ENCODE data around the gene DIDO1.

DIDO1 gene

DNA sequence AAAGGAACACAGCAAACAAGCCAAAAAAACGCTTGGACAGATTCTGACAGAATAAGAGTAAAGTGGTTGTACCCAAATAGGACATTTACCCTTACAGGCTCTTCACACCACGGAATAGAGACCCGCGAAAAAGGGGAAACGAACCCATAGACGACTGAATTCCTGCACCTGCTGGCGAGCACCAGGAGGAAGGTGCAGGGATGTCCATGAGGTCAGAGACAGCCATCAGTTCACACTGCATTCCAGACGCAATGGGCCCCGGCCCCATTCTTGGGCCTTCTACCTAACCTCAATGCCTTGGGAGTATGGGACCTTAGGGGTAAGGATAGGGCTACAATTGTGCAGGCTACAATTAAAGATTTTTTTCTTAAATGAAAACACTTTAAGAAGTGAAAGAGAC is 5.2 kb upstream of the DIDO1 start:
- Histone ChIP-seq H3K4me2 (ENCODE audit: low read depth, low read length) (no peak overlapping the region), H3K27ac (ENCODE audit: low read length) (no peak overlapping the region), H3K4me3 (ENCODE audit: low read length) (no peak overlapping the region), H3K9ac (ENCODE audit: low read length) (no peak overlapping the region), H3K9me2 (replicated peaks; ENCODE audit: insufficient read depth, low read length) (no peaks in the 10 kb centered on the region), H4K20me1 (ENCODE audit: insufficient read depth, low read length) (peaks cover 15% of the 10 kb centered on the region; the same call in 1 of the 2 replicates), H3K27me3 (replicated peaks; ENCODE audit: insufficient read depth, low read length) (no peaks in the 10 kb centered on the region), H3K4me1 (ENCODE audit: low read length) (0 out of 2 replicates have a peak, but pooled peaks cover 13% of the 10 kb centered on the region), H3K36me3 (replicated peaks; ENCODE audit: insufficient read depth, low read length) (no peaks in the 10 kb centered on the region; the same call in 1 of the 2 replicates), H3K79me2 (ENCODE audit: low read length) (peaks cover 99% of the 10 kb centered on the region), H3F3A (ENCODE audit: insufficient read depth, low read length) (no peaks in the 10 kb centered on the region), H2AFZ (ENCODE audit: low read length) (no peak overlapping the region), H3K9me3 (replicated peaks; ENCODE audit: insufficient read depth, low read length) (no peaks in the 10 kb centered on the region)
- TF ChIP-seq EZH2 (optimal IDR thresholded peaks at IDR 0.05; ENCODE audit: low read depth, low read length): no peak
- TF ChIP-seq, protein P1, sequence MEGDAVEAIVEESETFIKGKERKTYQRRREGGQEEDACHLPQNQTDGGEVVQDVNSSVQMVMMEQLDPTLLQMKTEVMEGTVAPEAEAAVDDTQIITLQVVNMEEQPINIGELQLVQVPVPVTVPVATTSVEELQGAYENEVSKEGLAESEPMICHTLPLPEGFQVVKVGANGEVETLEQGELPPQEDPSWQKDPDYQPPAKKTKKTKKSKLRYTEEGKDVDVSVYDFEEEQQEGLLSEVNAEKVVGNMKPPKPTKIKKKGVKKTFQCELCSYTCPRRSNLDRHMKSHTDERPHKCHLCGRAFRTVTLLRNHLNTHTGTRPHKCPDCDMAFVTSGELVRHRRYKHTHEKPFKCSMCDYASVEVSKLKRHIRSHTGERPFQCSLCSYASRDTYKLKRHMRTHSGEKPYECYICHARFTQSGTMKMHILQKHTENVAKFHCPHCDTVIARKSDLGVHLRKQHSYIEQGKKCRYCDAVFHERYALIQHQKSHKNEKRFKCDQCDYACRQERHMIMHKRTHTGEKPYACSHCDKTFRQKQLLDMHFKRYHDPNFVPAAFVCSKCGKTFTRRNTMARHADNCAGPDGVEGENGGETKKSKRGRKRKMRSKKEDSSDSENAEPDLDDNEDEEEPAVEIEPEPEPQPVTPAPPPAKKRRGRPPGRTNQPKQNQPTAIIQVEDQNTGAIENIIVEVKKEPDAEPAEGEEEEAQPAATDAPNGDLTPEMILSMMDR (IDR thresholded peaks at IDR 0.05; ENCODE audit: low read length): no peak
- no peak for TF ChIP-seq EZH2phosphoT487 (IDR thresholded peaks at IDR 0.05; ENCODE audit: low read length)
- DNase-seq: no peak

DNA sequence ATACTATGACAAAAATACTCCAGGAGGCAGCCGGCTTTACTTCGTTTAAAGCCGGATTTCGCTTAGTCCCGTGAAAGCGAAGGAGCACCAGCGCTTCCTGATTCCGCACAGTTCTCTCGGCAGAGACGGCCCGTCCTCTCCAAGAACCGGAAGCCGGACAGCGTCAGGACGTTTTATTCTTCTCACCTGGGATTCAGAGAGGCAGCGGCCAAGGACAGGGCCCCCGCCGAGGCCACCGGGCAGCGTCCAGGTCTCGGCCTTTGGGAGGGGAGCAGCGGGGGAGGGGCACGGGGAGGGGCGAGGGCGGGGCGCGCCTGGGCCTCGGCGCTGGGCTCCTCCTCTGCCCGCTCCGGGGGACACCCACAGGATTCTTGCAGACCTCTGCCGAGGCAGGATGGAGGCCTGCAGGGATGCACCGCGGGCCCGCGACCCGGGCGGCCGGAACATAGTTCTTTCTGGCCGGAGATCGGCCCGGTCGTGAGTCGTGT is 2.8 kb upstream of the DIDO1 start:
- H3K4me1 ChIP-seq (ENCODE audit: low read length): peaks cover 13% of the 10 kb centered on the region
- H2AFZ ChIP-seq (ENCODE audit: low read length): no peak overlapping the region
- no peaks in the 10 kb centered on the region; the same call in 1 of the 2 replicates for H3K36me3 ChIP-seq (replicated peaks; ENCODE audit: insufficient read depth, low read length)
- H3K4me2 ChIP-seq (ENCODE audit: low read depth, low read length): no peak overlapping the region
- no peak overlapping the region for H3K9ac ChIP-seq (ENCODE audit: low read length)
- H3K4me3 ChIP-seq (ENCODE audit: low read length): no peak overlapping the region
- peaks cover 20% of the 10 kb centered on the region for H4K20me1 ChIP-seq (ENCODE audit: insufficient read depth, low read length)
- H3K9me2 ChIP-seq (replicated peaks; ENCODE audit: insufficient read depth, low read length): no peaks in the 10 kb centered on the region
- peaks cover 8% of the 10 kb centered on the region; the same call in 1 of the 2 replicates for H3F3A ChIP-seq (ENCODE audit: insufficient read depth, low read length)
- H3K9me3 ChIP-seq (replicated peaks; ENCODE audit: insufficient read depth, low read length): no peaks in the 10 kb centered on the region
- H3K27ac ChIP-seq (ENCODE audit: low read length): no peak overlapping the region
- DNase-seq: no peak
- peaks cover 95% of the 10 kb centered on the region for H3K79me2 ChIP-seq (ENCODE audit: low read length)
- TF ChIP-seq EZH2 (optimal IDR thresholded peaks at IDR 0.05; ENCODE audit: low read depth, low read length) (no peak), EZH2phosphoT487 (IDR thresholded peaks at IDR 0.05; ENCODE audit: low read length) (no peak)
- TF ChIP-seq, protein P1 (IDR thresholded peaks at IDR 0.05; ENCODE audit: low read length): no peak
- no peaks in the 10 kb centered on the region for H3K27me3 ChIP-seq (replicated peaks; ENCODE audit: insufficient read depth, low read length)

DNA sequence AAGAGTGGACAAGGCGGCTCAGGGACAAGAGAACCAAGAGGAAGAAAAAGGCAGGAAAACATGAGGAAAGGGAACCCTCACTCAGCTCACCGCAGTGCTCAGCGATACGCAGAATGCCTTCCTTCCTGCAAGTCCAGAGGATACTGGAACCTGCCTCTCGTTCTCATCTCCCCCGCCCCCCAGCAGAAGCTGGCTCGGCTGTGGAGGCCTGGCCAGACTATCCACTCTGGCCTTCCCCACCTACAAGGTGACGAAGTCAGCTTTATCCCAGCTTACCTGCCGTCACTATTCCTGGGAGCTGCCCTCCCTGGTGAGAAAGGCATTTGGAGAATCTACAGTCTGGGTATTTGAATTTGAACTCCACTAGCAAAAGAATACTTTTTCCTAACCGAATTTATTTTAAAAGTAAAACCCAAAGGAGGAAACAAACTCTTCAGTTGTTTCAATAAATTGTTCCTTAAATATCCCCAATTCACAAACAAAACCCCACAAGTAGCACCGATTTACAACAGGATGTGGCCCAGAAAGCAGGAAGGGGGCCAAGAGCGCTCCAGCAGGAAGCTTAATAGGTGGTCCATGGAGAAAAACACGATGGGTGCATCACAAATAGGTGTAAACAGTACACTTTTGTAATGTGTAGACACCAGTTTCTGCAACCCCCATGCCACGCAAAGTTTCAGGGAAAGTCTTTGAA is 2.1 kb upstream of the DIDO1 start:
- Histone ChIP-seq H3K4me1 (ENCODE audit: low read length) (peaks cover 13% of the 10 kb centered on the region), H3K36me3 (replicated peaks; ENCODE audit: insufficient read depth, low read length) (no peaks in the 10 kb centered on the region; the same call in 1 of the 2 replicates), H3K27ac (ENCODE audit: low read length) (no peak overlapping the region), H3K9me2 (replicated peaks; ENCODE audit: insufficient read depth, low read length) (no peaks in the 10 kb centered on the region), H3K4me2 (ENCODE audit: low read depth, low read length) (no peak overlapping the region), H3K27me3 (replicated peaks; ENCODE audit: insufficient read depth, low read length) (no peaks in the 10 kb centered on the region), H3K79me2 (ENCODE audit: low read length) (peaks cover 95% of the 10 kb centered on the region), H3K4me3 (ENCODE audit: low read length) (no peak overlapping the region), H2AFZ (ENCODE audit: low read length) (no peak overlapping the region), H4K20me1 (ENCODE audit: insufficient read depth, low read length) (peaks cover 25% of the 10 kb centered on the region), H3K9me3 (replicated peaks; ENCODE audit: insufficient read depth, low read length) (no peaks in the 10 kb centered on the region), H3K9ac (ENCODE audit: low read length) (no peak overlapping the region), H3F3A (ENCODE audit: insufficient read depth, low read length) (peaks cover 8% of the 10 kb centered on the region; the same call in 1 of the 2 replicates)
- TF ChIP-seq, protein P1 (IDR thresholded peaks at IDR 0.05; ENCODE audit: low read length): no peak
- TF ChIP-seq EZH2phosphoT487 (IDR thresholded peaks at IDR 0.05; ENCODE audit: low read length): no peak
- TF ChIP-seq EZH2 (optimal IDR thresholded peaks at IDR 0.05; ENCODE audit: low read depth, low read length): no peak
- DNase-seq: no peak
